GM12892 (cell line): ENCODE data around the gene PRAC2.

ENCODE experiments used
- DNase-seq: peaks from one replicate; pipeline ENCODE4 v3.0.0; 2011; ENCODE audit not compliant: insufficient read length
- FAIRE-seq: peaks from 2 replicates; lab custom pipeline; 2011; peaks lifted over from hg19 to GRCh38; lab: Jason Lieb, UNC
- POLR2A ChIP-seq: IDR thresholded peaks from 2 replicates; pipeline ENCODE4 v1.6.1; 2011; ENCODE audit warnings: low read depth, low read length, control low read depth
- POLR2AphosphoS5 ChIP-seq: IDR thresholded peaks from 2 replicates; pipeline ENCODE4 v1.6.1; 2011; ENCODE audit warnings: low read depth, low read length, control low read depth
- TAF1 ChIP-seq: IDR thresholded peaks from 2 replicates; pipeline ENCODE4 v1.6.1; 2011; ENCODE audit warnings: low read depth, mild to moderate bottlenecking, control low read depth, low read length, borderline replicate concordance

Gene PRAC2

DNA sequence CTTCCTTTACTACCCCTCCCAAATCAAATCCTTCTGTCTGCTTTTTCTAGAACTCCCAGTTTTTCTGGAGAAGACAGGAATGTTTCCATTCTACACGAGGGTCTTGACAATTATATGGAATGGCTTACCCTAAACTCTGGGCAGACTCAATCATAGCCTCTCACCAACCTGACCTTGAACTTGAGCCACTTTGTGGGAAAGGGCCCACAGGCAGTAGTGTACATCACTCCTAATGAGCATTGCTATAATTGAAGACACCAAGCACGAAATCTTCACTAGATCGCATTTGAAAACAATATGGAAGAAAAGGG is 7.2 kb downstream of the PRAC2 start:
- DNase-seq: no peak
- no peak for TF ChIP-seq POLR2AphosphoS5
- TF ChIP-seq POLR2A: no peak
- TF ChIP-seq TAF1: no peak
- FAIRE-seq: no peak

DNA sequence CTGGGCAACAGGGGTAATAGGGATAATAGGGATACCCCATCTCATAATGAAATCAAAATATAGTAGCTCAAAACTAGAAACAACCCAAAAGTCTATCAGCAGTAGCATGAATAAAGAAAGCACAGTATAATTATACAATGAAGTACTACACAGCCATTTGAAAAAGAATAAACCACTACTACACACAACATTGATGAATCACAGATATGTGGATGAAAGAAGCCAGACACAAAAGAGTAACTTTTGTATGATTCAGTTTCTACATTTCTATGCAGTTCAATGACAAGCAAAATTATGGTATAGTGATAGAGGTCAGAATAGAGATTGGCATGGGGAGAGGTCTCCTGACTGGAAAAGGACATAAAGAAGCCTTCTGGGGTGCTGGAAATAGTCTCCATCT is 8.4 kb downstream of the PRAC2 start:
- FAIRE-seq (no peak), DNase-seq (no peak)
- TF ChIP-seq POLR2A (no peak), TAF1 (no peak), POLR2AphosphoS5 (no peak)

DNA sequence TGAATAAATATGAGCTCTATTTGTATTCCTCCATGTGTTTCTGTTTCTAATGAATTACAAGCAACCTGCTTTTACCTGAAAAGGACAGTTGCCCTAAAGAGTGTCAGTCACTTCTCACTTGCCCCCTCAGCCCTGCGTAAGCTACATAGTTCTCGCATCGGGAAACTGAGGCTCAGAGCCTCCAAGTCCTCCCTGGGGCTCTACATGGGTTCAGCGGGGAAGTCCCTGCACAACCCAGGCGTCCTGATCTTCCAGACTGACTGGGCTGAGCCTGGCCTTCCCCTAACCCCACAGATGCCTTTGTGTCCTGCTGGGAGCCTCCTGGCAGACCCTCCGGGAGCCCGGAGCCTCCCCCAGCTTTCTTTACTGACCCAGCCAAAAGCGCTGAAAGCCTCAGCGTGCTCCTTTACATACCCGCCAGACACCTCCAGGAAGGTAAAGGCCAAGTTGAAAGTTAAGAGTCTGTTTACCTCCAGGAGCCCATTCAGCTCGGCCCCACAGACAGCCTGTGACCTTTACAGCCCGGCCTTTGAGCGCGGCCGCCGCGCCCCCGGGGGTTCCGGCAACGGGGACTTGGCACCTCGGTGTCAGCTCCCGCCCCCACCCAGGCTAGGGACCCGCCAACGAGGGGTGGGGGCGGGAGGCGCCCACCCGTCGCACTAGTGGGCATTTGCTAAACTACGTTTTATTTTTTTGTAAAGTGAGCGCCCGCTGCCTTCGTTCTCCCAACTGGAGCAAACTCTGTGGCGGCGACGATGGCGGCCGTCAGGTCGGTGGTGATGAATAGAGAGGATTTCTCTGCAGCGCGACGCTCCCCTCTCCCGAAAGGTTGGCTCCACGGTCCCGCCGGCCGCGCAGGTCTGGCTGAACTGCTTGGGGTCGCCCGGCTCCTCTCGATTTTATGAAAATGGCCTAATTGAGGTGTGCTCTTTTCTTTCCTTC is 10.0 kb downstream of the PRAC2 start:
- no peak for TF ChIP-seq POLR2AphosphoS5
- no peak for TF ChIP-seq TAF1
- no peak for TF ChIP-seq POLR2A
- FAIRE-seq (no peak), DNase-seq (no peak)

DNA sequence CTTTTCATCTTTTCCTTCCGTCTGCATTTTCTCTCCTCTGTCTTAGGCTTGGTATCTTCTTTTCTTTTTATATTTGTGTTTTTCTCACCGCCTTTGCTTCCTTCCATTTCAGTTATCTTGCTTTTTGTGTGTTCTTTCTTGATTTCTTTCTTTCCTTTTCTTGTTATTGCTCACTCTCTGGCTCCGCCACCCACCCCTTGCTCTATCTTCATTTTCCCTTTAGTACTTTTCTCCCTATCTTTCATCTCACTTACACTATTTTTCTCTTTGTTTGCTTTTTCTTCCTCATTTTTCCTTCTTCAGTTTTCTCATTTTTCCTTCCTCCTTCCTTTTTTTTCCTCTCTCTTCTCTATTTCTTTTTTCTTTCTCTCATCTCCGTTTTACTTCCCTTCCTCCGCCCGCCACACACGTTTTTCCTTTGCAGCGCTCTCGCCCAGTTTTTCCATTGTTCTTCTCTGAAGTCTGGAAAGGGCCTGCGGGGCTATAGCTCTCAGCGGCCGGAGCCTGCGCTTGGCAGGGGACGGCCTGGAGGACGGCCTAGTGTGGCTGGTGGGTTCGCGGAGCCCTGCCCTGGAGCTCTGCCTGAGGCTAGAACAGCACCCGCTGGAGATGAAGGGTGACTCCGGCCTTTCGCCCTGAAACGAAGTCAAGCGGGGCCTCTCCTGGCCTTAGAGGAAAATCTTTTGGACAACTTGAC is 10.8 kb downstream of the PRAC2 start:
- no peak for FAIRE-seq
- TF ChIP-seq POLR2A (no peak), POLR2AphosphoS5 (no peak), TAF1 (no peak)
- DNase-seq: no peak

DNA sequence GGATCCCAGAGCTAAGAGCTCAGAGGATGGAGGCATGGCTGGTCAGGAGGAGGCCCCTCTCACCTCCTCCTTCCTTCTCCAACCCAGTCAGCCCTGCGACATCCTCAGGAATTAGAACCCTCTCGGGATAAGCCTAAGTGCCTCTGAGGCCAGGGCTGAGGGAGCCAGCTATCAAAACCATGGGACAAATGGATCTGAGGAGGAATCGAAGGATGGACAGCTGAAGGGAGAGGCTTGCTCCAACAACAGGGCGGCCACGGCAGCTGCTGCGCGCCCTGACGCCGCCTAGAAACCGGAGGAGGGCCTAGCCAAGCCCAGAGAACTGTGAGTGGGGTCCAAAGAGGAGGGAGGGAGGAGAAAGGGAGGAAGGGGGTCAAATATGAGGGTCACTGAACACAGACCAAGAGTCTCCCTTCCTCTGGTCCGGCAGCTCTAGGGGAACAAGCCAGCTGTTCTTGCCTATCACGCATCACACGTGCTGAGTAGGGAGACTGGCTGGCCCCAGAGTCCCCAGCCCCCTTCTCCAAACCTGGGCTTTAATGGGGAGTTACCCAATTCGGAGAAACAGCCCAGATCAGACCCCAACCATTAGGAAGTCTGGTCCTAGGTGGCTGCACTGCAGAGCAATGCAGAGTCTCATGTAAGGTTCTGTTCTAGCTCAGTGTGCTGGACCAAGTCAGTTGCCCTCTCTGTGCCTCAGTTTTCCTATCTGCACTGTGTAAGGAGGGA is 11.5 kb downstream of the PRAC2 start:
- TF ChIP-seq POLR2A: no peak
- no peak for TF ChIP-seq POLR2AphosphoS5
- TF ChIP-seq TAF1: no peak
- DNase-seq (no peak), FAIRE-seq (no peak)

DNA sequence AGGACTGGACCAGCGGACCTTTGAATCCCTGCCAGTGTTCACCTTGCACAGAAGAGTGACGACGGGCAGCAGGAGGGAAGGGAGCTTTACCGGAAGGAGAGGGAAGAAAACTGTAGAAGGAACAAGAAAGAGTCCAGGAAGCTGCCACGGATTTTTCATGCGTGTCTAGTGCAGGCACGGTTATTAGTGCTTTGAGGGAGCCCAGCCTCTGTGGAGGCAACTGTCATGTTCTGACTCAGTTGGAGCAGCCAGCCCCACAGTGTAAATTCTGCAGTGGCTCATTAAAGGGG is 12.0 kb downstream of the PRAC2 start:
- DNase-seq (no peak), FAIRE-seq (no peak)
- TF ChIP-seq TAF1: no peak

DNA sequence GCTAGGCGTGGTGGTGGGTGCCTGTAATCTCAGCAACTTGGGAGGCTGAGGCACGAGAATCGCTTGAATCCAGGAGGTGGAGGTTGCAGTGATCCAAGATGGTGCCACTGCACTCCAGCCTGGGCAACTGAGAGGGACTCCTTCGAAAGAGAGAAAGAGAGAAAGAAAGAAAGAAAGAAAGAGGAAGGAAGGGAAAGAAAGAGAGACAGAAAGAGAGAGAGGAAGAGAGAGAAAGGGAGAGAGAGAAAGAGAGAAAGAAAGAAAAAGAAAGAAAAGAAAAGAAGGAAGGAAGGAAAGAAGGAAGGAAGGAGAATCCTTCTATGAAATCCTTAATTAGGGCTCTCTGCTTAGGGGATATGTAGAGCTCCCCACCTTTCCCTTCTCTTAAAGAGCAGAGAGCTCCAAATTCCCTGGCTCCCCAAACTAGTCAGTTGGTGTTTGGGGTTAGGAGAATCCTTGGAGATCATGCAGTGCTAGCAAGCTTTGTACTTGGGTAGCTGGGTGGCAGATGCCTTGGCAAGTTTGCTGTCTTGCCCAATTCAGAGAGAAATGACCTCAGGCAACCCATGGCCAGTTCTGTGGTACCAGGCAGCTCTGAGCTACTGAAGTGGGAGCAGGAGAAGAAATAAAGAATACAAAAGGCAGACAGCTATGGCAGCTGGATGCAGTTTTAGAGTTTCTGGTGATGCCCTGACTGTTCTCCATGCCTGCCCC is 14.5 kb downstream of the PRAC2 start:
- no peak for FAIRE-seq
- TF ChIP-seq TAF1 (no peak), POLR2A (no peak), POLR2AphosphoS5 (no peak)

DNA sequence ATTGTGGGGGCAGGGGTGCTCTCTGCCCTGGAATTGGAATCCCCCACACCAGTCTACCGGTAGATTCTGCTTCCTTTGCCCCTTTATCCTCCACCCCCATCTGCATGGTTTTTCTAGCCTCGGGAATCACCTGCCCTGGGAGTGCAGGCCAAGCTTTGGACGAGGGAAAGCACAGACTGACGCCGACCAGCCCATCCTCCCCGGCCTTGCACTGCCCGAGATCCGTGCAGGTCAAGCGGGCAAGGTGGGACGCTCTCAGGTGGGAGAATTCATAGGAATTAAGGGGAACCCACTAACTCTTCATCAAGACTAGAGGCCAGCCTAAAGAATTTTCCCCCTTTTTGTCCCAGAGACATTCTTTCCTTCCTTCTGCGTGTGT is 15.4 kb downstream of the PRAC2 start:
- DNase-seq: no peak
- FAIRE-seq: no peak
- no peak for TF ChIP-seq POLR2A
- no peak for TF ChIP-seq POLR2AphosphoS5
- TF ChIP-seq TAF1: no peak

More for the DNA sequence above, 14.5 kb downstream of the PRAC2 start:
- no peak for DNase-seq

DNA sequence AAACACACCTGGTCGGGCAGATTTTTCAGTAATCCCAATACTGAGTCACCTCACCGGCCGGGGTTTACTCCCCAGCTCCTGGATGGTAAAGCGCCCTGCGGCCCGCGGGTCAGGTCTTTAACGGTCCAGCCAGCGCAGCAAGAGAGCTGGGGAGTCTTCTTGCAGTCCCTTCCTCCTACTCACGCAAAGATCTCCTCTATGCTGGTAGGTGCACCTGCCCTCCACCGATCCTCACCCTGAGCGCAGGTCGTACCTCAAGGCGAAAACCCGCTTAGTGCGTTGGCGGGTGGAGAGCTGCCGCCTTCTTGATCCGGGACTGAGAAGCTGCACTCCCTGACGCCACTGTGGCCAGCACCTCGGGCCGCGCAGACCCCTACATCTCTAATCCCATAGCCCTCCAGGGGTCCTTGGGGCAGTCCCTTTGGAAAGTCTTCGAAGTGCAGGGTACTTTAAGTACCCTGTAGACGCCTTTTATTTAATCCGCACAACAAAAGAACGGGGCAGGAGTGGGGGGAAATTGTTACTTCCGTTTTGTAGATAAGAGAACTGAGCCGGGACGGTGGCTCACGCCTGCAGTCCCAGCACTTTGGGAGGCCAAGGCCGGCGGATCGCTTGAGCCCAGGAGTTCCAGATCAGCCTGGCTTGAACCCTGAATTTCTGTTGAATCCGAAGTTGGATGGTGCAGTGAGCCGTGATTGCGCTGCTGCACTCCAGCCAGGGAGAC is 16.0 kb downstream of the PRAC2 start:
- TF ChIP-seq POLR2A: no peak
- TF ChIP-seq TAF1: no peak
- no peak for TF ChIP-seq POLR2AphosphoS5
- FAIRE-seq: no peak
- DNase-seq: no peak

DNA sequence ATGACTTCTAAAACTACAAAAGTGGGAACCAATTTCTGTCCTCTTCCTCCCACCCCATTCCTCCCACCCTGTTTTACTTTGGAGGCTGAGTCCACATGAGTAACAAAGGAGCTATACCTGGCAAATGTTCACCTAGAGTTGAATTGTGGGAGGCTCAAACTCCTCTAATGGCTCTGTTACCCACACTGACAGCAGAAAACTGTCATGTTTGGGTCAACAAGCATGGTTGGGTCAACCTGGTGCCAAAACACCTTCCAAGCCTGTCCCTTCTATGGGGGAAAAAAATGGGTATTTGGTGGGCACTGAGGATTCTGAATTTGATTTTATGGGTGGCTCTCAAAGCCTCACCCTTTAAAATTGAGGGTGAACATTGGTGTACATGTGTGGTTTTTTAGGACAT is 17.6 kb downstream of the PRAC2 start:
- TF ChIP-seq POLR2A: no peak
- TF ChIP-seq TAF1: no peak
- TF ChIP-seq POLR2AphosphoS5: no peak
- DNase-seq: no peak
- FAIRE-seq: no peak
